ENCODE data around the gene AUH. TPM values are rescaled to one million over a fixed set of nuclear protein-coding genes. Genes with fewer than 3 reads are reported as not detected.

The AUH gene
- total RNA-seq, 1 experiment from 2014 or later: 21.7 TPM

- no peak overlapping the region for H2AK5ac ChIP-seq (ENCODE audit: insufficient read length, low read length)
- Mint-ChIP-seq H3K4me1 (peaks cover 9 to 16% of the 10 kb centered on the region in 2 experiments), H3K27me3 (ENCODE audit: low read depth) (peaks cover 36% of the 10 kb centered on the region), H3K36me3 (ENCODE audit: insufficient read depth in 1 of 3, low read depth in 3 of 3) (peaks cover 0 to 10% (median 0%) of the 10 kb centered on the region in 3 experiments; a peak in 3 of 7 replicates), H3K9me3 (peaks cover 9 to 18% of the 10 kb centered on the region in 2 experiments; a peak in 3 of 5 replicates), H3K4me3 (no peak overlapping the region), H3K27ac (no peak overlapping the region)
- H3K9me3 ChIP-seq (ENCODE audit: control insufficient read depth, low read depth, low read length): no peaks in the 10 kb centered on the region
- H3K4me1 ChIP-seq (ENCODE audit: insufficient read depth, low read length): no peaks in the 10 kb centered on the region
- no peak for DNase-seq
- H2BK12ac ChIP-seq (ENCODE audit: insufficient read length, low read depth, low read length): no peak overlapping the region
- TF ChIP-seq CTCF (conservative IDR thresholded peaks at IDR 0.05): no peak
- no peak overlapping the region for H3K4ac ChIP-seq (ENCODE audit: low read depth, low read length)
- H4K20me1 ChIP-seq (ENCODE audit: control insufficient read depth, insufficient read depth, insufficient read length): no peaks in the 10 kb centered on the region
- no peak overlapping the region for H2BK15ac ChIP-seq (ENCODE audit: low read depth, low read length)
- H3K14ac ChIP-seq (ENCODE audit: insufficient read depth, low read length): no peak overlapping the region
- H3K4me2 ChIP-seq (ENCODE audit: insufficient read depth, insufficient read length, low read length): no peak overlapping the region
- WGBS (ENCODE audit: extremely low coverage, insufficient read length, low lambda C conversion rate): no CpG with 5 or more reads among the region's 4 CpGs
- no peak overlapping the region for H2BK20ac ChIP-seq (ENCODE audit: low read depth, low read length, poor library complexity, severe bottlenecking)
- H3K23me2 ChIP-seq (ENCODE audit: insufficient read length, low read depth, low read length, poor library complexity, severe bottlenecking): no peaks in the 10 kb centered on the region
- H4K5ac ChIP-seq (ENCODE audit: insufficient read length, low read depth, low read length): no peak overlapping the region
- H3K56ac ChIP-seq (ENCODE audit: insufficient read length, low read depth, low read length): no peak overlapping the region
- H4K91ac ChIP-seq (ENCODE audit: insufficient read length, low read depth, low read length): no peak overlapping the region
- no peak overlapping the region for H3K18ac ChIP-seq (ENCODE audit: insufficient read length, low read depth, low read length)
- no peak overlapping the region for H2BK120ac ChIP-seq (ENCODE audit: low read depth, low read length, poor library complexity, severe bottlenecking)
- no peak overlapping the region for H3T11ph ChIP-seq (ENCODE audit: low read length)
- no peak overlapping the region for H4K8ac ChIP-seq (replicated peaks; ENCODE audit: insufficient read length, low read depth, low read length)
- H3K23ac ChIP-seq (ENCODE audit: insufficient read length, low read depth, low read length): no peak overlapping the region
- no peaks in the 10 kb centered on the region for H3K79me1 ChIP-seq (ENCODE audit: insufficient read depth, low read depth, low read length, poor library complexity, severe bottlenecking)
- H3K79me2 ChIP-seq (ENCODE audit: insufficient read depth, low read length): no peaks in the 10 kb centered on the region
- no peak overlapping the region for H3K9ac ChIP-seq (ENCODE audit: extremely low read depth, insufficient read length, low read length)
- H3K27ac ChIP-seq (ENCODE audit: insufficient read length, low read depth, low read length): no peak overlapping the region
- H2BK5ac ChIP-seq (ENCODE audit: insufficient read length, low read length): no peak overlapping the region
- peaks cover 4% of the 10 kb centered on the region; the same call in 1 of the 2 replicates for H3K27me3 ChIP-seq (ENCODE audit: insufficient read depth, low read length)
- H2AFZ ChIP-seq (ENCODE audit: low read length): no peak overlapping the region
Measured at GRCh38 chr9:91190062-91190461, 171.7 kb downstream of the AUH start.
